HG03108 (cell line): ENCODE data around the gene SLC22A3.

ENCODE experiments used
- ATAC-seq: cut with Tn5 transposase; IDR thresholded peaks from one replicate; pipeline ENCODE4 v1.9.1; 2021; ENCODE audit warnings: moderate library complexity; ENCODE audit not compliant: unreplicated experiment

SLC22A3 gene

GRCh38 chr6:160487116-160487515 is 138.9 kb downstream of the SLC22A3 start:
- ATAC-seq: no peak

DNA sequence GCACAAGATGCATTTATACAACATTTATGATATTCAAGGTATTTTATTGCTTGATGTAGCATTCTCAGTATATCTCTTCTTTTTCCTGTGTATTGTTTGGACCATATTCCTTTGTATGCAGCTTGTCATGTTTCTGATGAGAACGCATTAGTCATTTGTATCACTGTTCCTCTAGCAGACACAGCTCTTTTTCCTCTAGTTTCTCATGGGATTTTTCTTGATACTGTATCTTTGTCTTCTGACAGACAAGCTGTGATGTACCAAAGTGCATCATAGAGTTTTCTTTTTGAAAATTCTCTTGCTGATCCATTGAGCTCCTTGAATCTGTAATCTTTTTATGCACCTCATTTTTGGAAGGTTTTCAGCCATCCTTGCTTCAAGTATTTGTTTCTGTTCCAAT is 140.9 kb downstream of the SLC22A3 start:
- no peak for ATAC-seq

DNA sequence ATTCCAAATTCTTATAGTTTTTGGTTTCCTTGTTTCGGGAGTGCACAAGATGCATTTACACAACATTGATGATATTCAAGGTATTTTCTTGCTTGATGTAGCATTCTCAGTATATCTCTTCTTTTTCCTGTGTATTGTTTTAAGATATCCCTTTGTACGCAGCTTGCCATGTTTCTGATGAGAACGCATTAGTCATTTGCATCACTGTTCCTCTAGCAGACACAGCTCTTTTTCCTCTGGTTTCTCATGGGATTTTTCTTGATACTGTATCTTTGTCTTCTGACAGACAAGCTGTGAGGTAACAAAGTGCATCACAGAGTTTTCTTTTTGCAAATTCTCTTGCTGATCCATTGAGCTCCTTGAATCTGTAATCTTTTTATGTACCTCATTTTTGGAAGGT is 146.4 kb downstream of the SLC22A3 start:
- no peak for ATAC-seq

DNA sequence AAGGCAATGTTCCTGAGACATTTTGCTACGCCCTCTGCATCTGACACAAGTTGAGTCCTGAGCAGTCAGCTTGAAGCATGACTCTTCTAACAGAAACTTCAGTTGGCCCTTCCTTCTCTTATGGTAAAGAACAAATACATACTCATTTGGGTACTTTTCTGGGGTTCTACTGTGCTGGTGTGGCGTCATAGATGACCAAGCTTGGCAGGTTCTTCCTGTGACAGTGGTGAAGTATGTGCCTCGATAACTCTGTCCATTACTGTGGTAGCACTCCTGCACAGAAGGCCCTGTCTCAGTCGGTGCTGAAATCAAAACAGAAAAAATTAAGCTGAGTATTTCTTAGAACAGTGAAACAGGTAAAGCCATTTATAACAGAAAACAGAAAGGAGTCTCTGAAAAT is 152.5 kb downstream of the SLC22A3 start:
- no peak for ATAC-seq
